Cardiac muscle cell (in vitro differentiated cells and primary cell): Measurements from ENCODE around the gene RNF217. TPM values are rescaled to one million over a fixed set of nuclear protein-coding genes. Genes with fewer than 3 reads are reported as not detected.

Experiments used
- DNase-seq, 2 donors: peaks; one replicate each; pipeline versions ENCODE4 v3.0.0 to v3.0.0-alpha.2; 2010 to 2017; ENCODE audit warnings: low read depth in 1 of 2, low spot score in 1 of 2
- H3K27ac ChIP-seq: fragments of 200-600 bp; sonication (generic); 2 replicates; pipeline ENCODE4 v1.5.1; 2016
- H3K27me3 ChIP-seq: fragments of 200-600 bp; sonication (generic); 2 replicates; pipeline ENCODE4 v1.6.0; 2016; ENCODE audit warnings: control low read depth
- H3K36me3 ChIP-seq: fragments of 200-600 bp; sonication (generic); 2 replicates; pipeline ENCODE4 v1.5.1; 2016; ENCODE audit warnings: control low read depth
- H3K4me1 ChIP-seq: fragments of 200-600 bp; sonication (generic); 2 replicates; pipeline ENCODE4 v1.8.1; 2017; ENCODE audit warnings: low read depth, mild to moderate bottlenecking, mixed run types
- H3K4me3 ChIP-seq: fragments of 200-600 bp; sonication (generic); 2 replicates; pipeline ENCODE4 v1.5.1; 2016; ENCODE audit warnings: mild to moderate bottlenecking
- H3K9me3 ChIP-seq: fragments of 200-600 bp; sonication (generic); 2 replicates; pipeline ENCODE4 v1.5.1; 2017; ENCODE audit warnings: low read depth, mild to moderate bottlenecking, control low read depth
- CTCF ChIP-seq: IDR thresholded peaks from 2 replicates; pipeline ENCODE4 v1.5.1; 2012; ENCODE audit warnings: low read depth, mild to moderate bottlenecking, low read length
- polyA plus RNA-seq: library from polyadenylated mRNA; unstranded; fragments of >200 nt; fragmentation: Nextera tagmentation; extraction: Ambion mirVana; gene quantifications from 2 replicates; pipeline ENCODE4 v1.2.1, GENCODE V29; 2016
- total RNA-seq: library from RNA; depleted of rRNA; stranded (reverse); fragments of >200 nt; gene quantifications from 2 replicates; pipeline ENCODE4 v1.2.3, GENCODE V29; 2016

The RNF217 gene
- total and polyA plus RNA-seq, 2 experiments from 2014 or later, result 9.4 to 27.1 TPM

DNA sequence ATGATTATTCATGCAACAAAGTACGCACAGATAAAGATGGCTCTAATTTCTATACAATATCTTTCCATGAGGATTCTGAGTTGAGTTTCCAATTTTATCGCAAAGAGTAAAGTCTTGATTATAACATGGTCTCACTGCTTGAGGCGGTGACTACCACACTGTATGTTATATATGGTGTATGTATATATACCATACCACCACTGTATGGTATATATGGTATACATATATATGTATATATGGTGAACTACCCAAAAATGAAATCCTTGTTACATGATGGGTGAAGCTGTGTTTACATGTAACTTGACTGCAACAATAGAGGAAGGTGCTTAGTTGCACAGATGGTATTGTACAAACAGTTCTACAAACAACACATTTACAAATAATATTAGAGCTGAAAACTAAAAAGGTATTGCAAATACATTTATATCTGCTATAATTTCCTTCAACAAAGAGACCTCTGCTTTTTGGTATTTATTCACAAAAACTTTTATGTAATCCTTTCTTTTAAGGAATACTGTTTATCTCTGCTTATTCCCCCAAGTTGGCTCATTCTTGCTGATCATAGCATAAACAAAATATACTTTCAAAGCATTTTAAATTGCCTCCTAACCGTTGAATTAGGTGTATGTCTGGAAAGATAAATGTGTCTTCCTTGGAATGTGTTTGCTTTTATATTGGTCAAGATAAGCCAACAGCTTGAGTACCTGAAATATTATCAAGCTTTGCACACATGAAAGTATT is 113.7 kb downstream of the RNF217 start:
- Histone ChIP-seq H3K27ac (peak overlapping the region; percentile 35), H3K4me3 (no peak overlapping the region), H3K4me1 (peaks cover 5% of the 10 kb centered on the region), H3K36me3 (no peaks in the 10 kb centered on the region), H3K9me3 (no peaks in the 10 kb centered on the region), H3K27me3 (no peaks in the 10 kb centered on the region)
- DNase-seq, result no peak
- no peak for TF ChIP-seq CTCF

DNA sequence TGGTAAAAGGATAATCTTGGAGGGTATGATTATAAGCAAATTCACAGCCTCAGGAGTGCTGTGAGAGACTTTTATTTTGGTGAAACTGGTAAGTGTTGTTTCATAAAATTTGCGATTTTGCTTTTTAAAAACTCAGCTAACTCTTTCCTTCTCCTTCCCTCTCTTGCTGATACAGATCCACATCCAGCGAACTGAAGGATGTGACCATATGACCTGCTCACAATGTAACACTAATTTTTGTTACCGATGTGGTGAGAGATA is 114.2 kb downstream of the RNF217 start:
- no peak for TF ChIP-seq CTCF
- Histone ChIP-seq H3K27ac (no peak overlapping the region), H3K9me3 (no peaks in the 10 kb centered on the region), H3K36me3 (no peaks in the 10 kb centered on the region), H3K27me3 (no peaks in the 10 kb centered on the region), H3K4me1 (peaks cover 5% of the 10 kb centered on the region), H3K4me3 (no peak overlapping the region)
- DNase-seq, result no peak

DNA sequence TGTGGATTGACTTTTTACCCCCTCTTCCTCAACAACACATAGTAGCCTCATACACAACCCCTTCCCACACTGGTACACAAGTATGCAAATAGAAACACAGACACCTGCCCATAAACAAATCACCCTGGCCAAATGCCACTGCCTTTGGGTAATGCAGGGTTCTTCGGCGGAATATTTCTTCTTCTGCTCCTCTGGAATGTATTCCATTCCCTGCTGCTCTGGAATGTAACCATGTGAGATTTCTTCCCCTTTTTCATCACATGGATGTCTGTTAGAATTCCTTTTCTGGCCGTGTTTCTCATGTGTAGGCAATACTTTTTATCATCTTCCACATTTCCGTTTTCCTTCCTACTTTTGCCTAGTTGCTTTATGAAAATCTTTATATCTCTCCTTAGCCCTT is 115.2 kb downstream of the RNF217 start:
- TF ChIP-seq CTCF, result no peak
- Histone ChIP-seq H3K36me3 (no peaks in the 10 kb centered on the region), H3K27ac (no peak overlapping the region), H3K4me3 (no peak overlapping the region), H3K27me3 (no peaks in the 10 kb centered on the region), H3K4me1 (peaks cover 5% of the 10 kb centered on the region), H3K9me3 (no peaks in the 10 kb centered on the region)
- DNase-seq, result peak in 1 of 2 donors; percentile 20

GRCh38 chr6:125078602-125079321 is 116.5 kb downstream of the RNF217 start:
- no peaks in the 10 kb centered on the region for H3K9me3 ChIP-seq
- peaks cover 5% of the 10 kb centered on the region for H3K4me1 ChIP-seq
- no peak for TF ChIP-seq CTCF
- H3K36me3 ChIP-seq, result no peaks in the 10 kb centered on the region
- no peaks in the 10 kb centered on the region for H3K27me3 ChIP-seq
- no peak overlapping the region for H3K4me3 ChIP-seq
- H3K27ac ChIP-seq, result no peak overlapping the region
- DNase-seq, result no peak

GRCh38 chr6:125082908-125083683 is 120.9 kb downstream of the RNF217 start:
- H3K4me1 ChIP-seq, result no peaks in the 10 kb centered on the region
- no peaks in the 10 kb centered on the region for H3K36me3 ChIP-seq
- H3K4me3 ChIP-seq, result no peak overlapping the region
- H3K9me3 ChIP-seq, result no peaks in the 10 kb centered on the region
- H3K27ac ChIP-seq, result no peak overlapping the region
- DNase-seq, result no peak
- no peaks in the 10 kb centered on the region for H3K27me3 ChIP-seq
- TF ChIP-seq CTCF, result no peak
